ENCODE measurements around the gene ZNF441. TPM values are rescaled to one million over a fixed set of nuclear protein-coding genes. Genes with fewer than 3 reads are reported as not detected.

ZNF441 gene
- total RNA-seq, 2 donors from 2014 or later: 2.0 to 3.4 TPM

DNA sequence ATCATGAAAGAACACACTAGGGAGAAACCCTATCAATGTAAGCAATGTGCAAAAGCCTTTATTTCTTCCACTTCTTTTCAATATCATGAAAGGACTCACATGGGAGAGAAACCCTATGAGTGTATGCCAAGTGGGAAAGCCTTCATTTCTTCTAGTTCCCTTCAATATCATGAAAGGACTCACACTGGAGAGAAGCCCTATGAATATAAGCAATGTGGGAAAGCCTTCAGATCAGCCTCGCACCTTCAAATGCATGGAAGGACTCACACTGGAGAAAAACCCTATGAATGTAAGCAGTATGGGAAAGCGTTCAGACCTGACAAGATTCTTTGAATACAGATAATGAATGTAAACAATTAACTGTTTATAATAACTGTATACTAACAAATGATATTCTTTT lies 66.7 kb downstream of the ZNF441 start:
- Histone ChIP-seq H3K4me1 (no peaks in the 10 kb centered on the region), H3K9me3 (peaks cover 13 to 42% of the 10 kb centered on the region in 2 donors), H3K36me3 (peaks cover 40% of the 10 kb centered on the region), H3K4me3 (no peak overlapping the region), H3K27ac (no peak overlapping the region), H3K27me3 (no peaks in the 10 kb centered on the region)
- DNase-seq (ENCODE audit: low spot score): no peak
- TF ChIP-seq, protein P1, sequence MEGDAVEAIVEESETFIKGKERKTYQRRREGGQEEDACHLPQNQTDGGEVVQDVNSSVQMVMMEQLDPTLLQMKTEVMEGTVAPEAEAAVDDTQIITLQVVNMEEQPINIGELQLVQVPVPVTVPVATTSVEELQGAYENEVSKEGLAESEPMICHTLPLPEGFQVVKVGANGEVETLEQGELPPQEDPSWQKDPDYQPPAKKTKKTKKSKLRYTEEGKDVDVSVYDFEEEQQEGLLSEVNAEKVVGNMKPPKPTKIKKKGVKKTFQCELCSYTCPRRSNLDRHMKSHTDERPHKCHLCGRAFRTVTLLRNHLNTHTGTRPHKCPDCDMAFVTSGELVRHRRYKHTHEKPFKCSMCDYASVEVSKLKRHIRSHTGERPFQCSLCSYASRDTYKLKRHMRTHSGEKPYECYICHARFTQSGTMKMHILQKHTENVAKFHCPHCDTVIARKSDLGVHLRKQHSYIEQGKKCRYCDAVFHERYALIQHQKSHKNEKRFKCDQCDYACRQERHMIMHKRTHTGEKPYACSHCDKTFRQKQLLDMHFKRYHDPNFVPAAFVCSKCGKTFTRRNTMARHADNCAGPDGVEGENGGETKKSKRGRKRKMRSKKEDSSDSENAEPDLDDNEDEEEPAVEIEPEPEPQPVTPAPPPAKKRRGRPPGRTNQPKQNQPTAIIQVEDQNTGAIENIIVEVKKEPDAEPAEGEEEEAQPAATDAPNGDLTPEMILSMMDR (IDR thresholded peaks at IDR 0.05): no peak

Other genes starting within 250 kb of the ZNF441 start
- 100 to 1,000 TPM in 1 of 2 donors, 10 to 100 TPM in 1; 83.6 to 126 TPM for gene ECSIT, start 237.9 kb upstream of the ZNF441 start, total RNA-seq
- 100 to 1,000 TPM in 1 of 2 donors, 10 to 100 TPM in 1; 93.3 to 592 TPM for gene CNN1, start 228.1 kb upstream of the ZNF441 start, total RNA-seq
- gene ELOF1, start 207.8 kb upstream of the ZNF441 start, total RNA-seq: 10 to 100 TPM; 17.1 to 32.5 TPM
- gene ACP5, start 189.4 kb upstream of the ZNF441 start, total RNA-seq: 1 to 10 TPM; 3.2 to 3.6 TPM
- 1 to 10 TPM; 6.0 to 6.7 TPM for gene ZNF627, start 169.5 kb upstream of the ZNF441 start, total RNA-seq
- 1 to 10 TPM; 2.6 to 4.0 TPM for gene ZNF823, start 28.1 kb upstream of the ZNF441 start, total RNA-seq
- gene ZNF491, start 31.5 kb downstream of the ZNF441 start, total RNA-seq: 1 to 10 TPM; 1.6 to 6.2 TPM
- gene ZNF440, start 47.3 kb downstream of the ZNF441 start, total RNA-seq: 1 to 10 TPM; 3.4 to 4.5 TPM
- 1 to 10 TPM; 2.6 to 4.6 TPM for gene ZNF439, start 81.7 kb downstream of the ZNF441 start, total RNA-seq
- gene ZNF69, start 120.8 kb downstream of the ZNF441 start, total RNA-seq: 1 to 10 TPM; 4.2 to 6.3 TPM
- 1 to 10 TPM; 4.4 to 5.2 TPM for gene ZNF700, start 158.1 kb downstream of the ZNF441 start, total RNA-seq
- 1 to 10 TPM; 1.4 to 2.6 TPM for gene ZNF763, start 198.0 kb downstream of the ZNF441 start, total RNA-seq

All from right atrium auricular region (tissue), 2 donors.